HG02623 (cell line): ENCODE data around the gene CARS2.
A peak's percentile ranks its signal among the peaks of the same experiment; 100 is the strongest.

Source experiments
- ATAC-seq: cut with Tn5 transposase; IDR thresholded peaks from one replicate; pipeline ENCODE4 v1.9.1; 2021; ENCODE audit warnings: moderate library complexity; ENCODE audit not compliant: unreplicated experiment

The CARS2 gene

GRCh38 chr13:110653271-110653670, 52.6 kb downstream of the CARS2 start:
- ATAC-seq = no peak

GRCh38 chr13:110652764-110653163, 53.2 kb downstream of the CARS2 start:
- no peak for ATAC-seq

- no peak for ATAC-seq
These were observed 53.6 kb downstream of the CARS2 start for GRCh38 chr13:110652231-110652730.

GRCh38 chr13:110651726-110652230, 54.1 kb downstream of the CARS2 start:
- ATAC-seq = no peak

- ATAC-seq = no peak
These were observed 54.6 kb downstream of the CARS2 start for GRCh38 chr13:110651271-110651670.

GRCh38 chr13:110650436-110650835, 55.5 kb downstream of the CARS2 start:
- ATAC-seq = no peak

- ATAC-seq = no peak
These were observed 56.4 kb downstream of the CARS2 start for GRCh38 chr13:110649551-110649950.

GRCh38 chr13:110648848-110649421, 57.0 kb downstream of the CARS2 start:
- no peak for ATAC-seq

- no peak for ATAC-seq
These were observed 57.6 kb downstream of the CARS2 start for GRCh38 chr13:110648146-110648819.

GRCh38 chr13:110647365-110647737, 58.6 kb downstream of the CARS2 start:
- no peak for ATAC-seq

GRCh38 chr13:110646442-110647364, 59.2 kb downstream of the CARS2 start:
- no peak for ATAC-seq

- ATAC-seq = no peak
These were observed 60.2 kb downstream of the CARS2 start for GRCh38 chr13:110645750-110646149.

GRCh38 chr13:110644892-110645521, 60.9 kb downstream of the CARS2 start:
- peak; percentile 62 for ATAC-seq

GRCh38 chr13:110643768-110644421, 62.0 kb downstream of the CARS2 start:
- ATAC-seq = no peak

GRCh38 chr13:110643324-110643723, 62.6 kb downstream of the CARS2 start:
- ATAC-seq = no peak

GRCh38 chr13:110642291-110642981, 63.5 kb downstream of the CARS2 start:
- ATAC-seq = no peak

- no peak for ATAC-seq
These were observed 64.6 kb downstream of the CARS2 start for GRCh38 chr13:110641055-110642015.

- ATAC-seq = no peak
These were observed 65.3 kb downstream of the CARS2 start for GRCh38 chr13:110640591-110641029.

GRCh38 chr13:110639935-110640334, 66.0 kb downstream of the CARS2 start:
- ATAC-seq = no peak
